H1 (cell line): Measurements from ENCODE around the gene CADM1. TPM values are rescaled to one million over a fixed set of nuclear protein-coding genes. Genes with fewer than 3 reads are reported as not detected.

Experiments used
- CTCF ChIA-PET: fragments of 300-600 bp; sonication (Branson Sonifier 250); formaldehyde crosslinking; loops from one replicate; lab custom pipeline; 2021; ENCODE audit not compliant: partially characterized antibody; lab: Charles Lee
- POLR2A ChIA-PET: fragments of 300-600 bp; sonication (Branson Sonifier 250); formaldehyde crosslinking; loops from one replicate; lab custom pipeline; 2021; ENCODE audit warnings: inconsistent platforms; ENCODE audit not compliant: partially characterized antibody; lab: Charles Lee
- DNase-seq, 2 experiments: peaks; one replicate each; pipeline versions ENCODE4 v3.0.0 to v3.0.0-alpha.2; 2010 to 2022; ENCODE audit warnings: low spot score in 2 of 2, low read depth in 1 of 2, mixed read lengths in 1 of 2
- FAIRE-seq: peaks from 2 replicates; lab custom pipeline; 2011; peaks lifted over from hg19 to GRCh38; lab: Jason Lieb, UNC
- H2AFZ ChIP-seq: 2 replicates; pipeline ENCODE4 v1.8.1; 2012; ENCODE audit warnings: low read length, inconsistent platforms
- H2AK5ac ChIP-seq: 2 replicates; pipeline ENCODE4 v1.6.1; 2013; ENCODE audit warnings: low read depth, low read length
- H2BK120ac ChIP-seq: replicated peaks from 2 replicates; pipeline ENCODE3; 2013; ENCODE audit warnings: low read depth, low read length, inconsistent platforms
- H2BK12ac ChIP-seq: 2 replicates; pipeline ENCODE4 v1.6.1; 2013; ENCODE audit warnings: low read depth, low read length
- H2BK15ac ChIP-seq: 2 replicates; pipeline ENCODE4 v1.6.1; 2013; ENCODE audit warnings: low read length
- H2BK20ac ChIP-seq: 2 replicates; pipeline ENCODE4 v1.6.1; 2013; ENCODE audit warnings: low read length
- H2BK5ac ChIP-seq: 2 replicates; pipeline ENCODE4 v1.6.1; 2013; ENCODE audit warnings: low read depth, low read length
- H3K14ac ChIP-seq: 2 replicates; pipeline ENCODE4 v1.6.1; 2013; ENCODE audit warnings: inconsistent platforms; ENCODE audit not compliant: insufficient read length
- H3K18ac ChIP-seq: 2 replicates; pipeline ENCODE4 v1.6.1; 2013; ENCODE audit warnings: low read length; ENCODE audit errors: extremely low read depth
- H3K23ac ChIP-seq: 2 replicates; pipeline ENCODE4 v1.6.1; 2013; ENCODE audit warnings: inconsistent platforms; ENCODE audit not compliant: insufficient read length
- H3K23me2 ChIP-seq: 2 replicates; pipeline ENCODE4 v1.6.1; 2013; ENCODE audit warnings: low read depth, low read length
- H3K27ac ChIP-seq: 2 replicates; pipeline ENCODE4 v1.6.1; 2011; ENCODE audit warnings: low read depth, low read length, inconsistent platforms
- H3K27me3 ChIP-seq, 4 experiments: replicated peaks in 1 of 4; 1 replicate in 1 of 4; 2 replicates in 3 of 4; pipeline versions ENCODE4 v1.6.1 to v1.8.1; 2011 to 2013; ENCODE audit warnings: low read length in 3 of 4, mild to moderate bottlenecking in 3 of 4, inconsistent platforms in 2 of 4, mixed read lengths in 2 of 4, moderate library complexity in 1 of 4; ENCODE audit not compliant: control insufficient read depth in 3 of 4, insufficient read depth in 3 of 4; ENCODE audit errors: extremely low read depth in 1 of 4
- H3K36me3 ChIP-seq, 4 experiments: 2 replicates each; pipeline versions ENCODE4 v1.6.1 to v1.8.1; 2011 to 2013; ENCODE audit warnings: mild to moderate bottlenecking in 4 of 4, low read length in 3 of 4, moderate library complexity in 2 of 4, control low read depth in 1 of 4, inconsistent platforms in 1 of 4; ENCODE audit not compliant: insufficient read depth in 4 of 4, control insufficient read depth in 2 of 4
- H3K4ac ChIP-seq: replicated peaks from 2 replicates; pipeline ENCODE3; 2013; ENCODE audit warnings: low read length, low read depth, mixed read lengths, inconsistent platforms; ENCODE audit not compliant: insufficient read length
- H3K4me1 ChIP-seq, 4 experiments: replicated peaks in 1 of 4; 1 replicate in 1 of 4; 2 replicates in 3 of 4; pipeline versions ENCODE4 v1.6.1 to v1.8.1; 2011 to 2013; ENCODE audit warnings: low read length in 3 of 4, inconsistent platforms in 2 of 4, mixed read lengths in 1 of 4; ENCODE audit not compliant: insufficient read depth in 4 of 4, control insufficient read depth in 3 of 4
- H3K4me2 ChIP-seq, 2 experiments: 2 replicates each; pipeline versions ENCODE4 v1.6.1 to v1.8.1; 2011 to 2013; ENCODE audit warnings: low read depth in 2 of 2, low read length in 2 of 2, control low read depth in 1 of 2, inconsistent platforms in 1 of 2, mild to moderate bottlenecking in 1 of 2; ENCODE audit not compliant: insufficient read depth in 1 of 2
- H3K4me3 ChIP-seq, 4 experiments: fragments of 200-600, 300-600 bp in 1 of 4; sonication (generic), shearing (Covaris generic), sonication (Bioruptor Twin) in 1 of 4; 2 replicates each; pipeline versions ENCODE4 v1.5.1 to v1.8.1; 2011 to 2016; ENCODE audit warnings: low read length in 4 of 4, low read depth in 3 of 4, control low read depth in 2 of 4, inconsistent platforms in 2 of 4, mild to moderate bottlenecking in 2 of 4, mixed read lengths in 1 of 4, moderate library complexity in 1 of 4; ENCODE audit not compliant: insufficient read depth in 2 of 4; ENCODE audit errors: extremely low read depth in 1 of 4
- H3K56ac ChIP-seq: replicated peaks from 2 replicates; pipeline ENCODE3; 2013; ENCODE audit warnings: low read depth, mild to moderate bottlenecking, mixed read lengths, low read length, inconsistent platforms; ENCODE audit not compliant: insufficient read length
- H3K79me1 ChIP-seq: 2 replicates; pipeline ENCODE4 v1.6.1; 2013; ENCODE audit warnings: low read depth, low read length, control low read depth
- H3K79me2 ChIP-seq, 2 experiments: 2 replicates each; pipeline versions ENCODE4 v1.6.1 to v1.8.1; 2012 to 2013; ENCODE audit warnings: low read length in 2 of 2, mild to moderate bottlenecking in 2 of 2, inconsistent platforms in 1 of 2; ENCODE audit not compliant: insufficient read depth in 2 of 2, control insufficient read depth in 1 of 2
- H3K9ac ChIP-seq, 4 experiments: replicated peaks in 1 of 4; 1 replicate in 1 of 4; 2 replicates in 3 of 4; pipeline versions ENCODE4 v1.6.1 to v1.8.1; 2011 to 2013; ENCODE audit warnings: low read depth in 3 of 4, low read length in 3 of 4, control low read depth in 2 of 4, mild to moderate bottlenecking in 2 of 4, moderate library complexity in 2 of 4, inconsistent platforms in 1 of 4; ENCODE audit errors: extremely low read depth in 1 of 4
- H3K9me3 ChIP-seq, 2 experiments: 2 replicates each; pipeline versions ENCODE4 v1.6.1 to v1.8.1; 2012 to 2013; ENCODE audit warnings: mild to moderate bottlenecking in 2 of 2, moderate library complexity in 2 of 2, control low read depth in 1 of 2, inconsistent platforms in 1 of 2, low read depth in 1 of 2, low read length in 1 of 2, mixed read lengths in 1 of 2; ENCODE audit not compliant: insufficient read depth in 2 of 2
- H4K20me1 ChIP-seq, 2 experiments: replicated peaks in 1 of 2; 2 replicates each; pipeline versions ENCODE3 to v1.8.1; 2011 to 2013; ENCODE audit warnings: inconsistent platforms in 2 of 2, low read length in 2 of 2, mild to moderate bottlenecking in 1 of 2; ENCODE audit not compliant: insufficient read depth in 2 of 2, control insufficient read depth in 1 of 2
- H4K5ac ChIP-seq: 2 replicates; pipeline ENCODE4 v1.6.1; 2013; ENCODE audit warnings: low read length, low read depth, mixed read lengths, inconsistent platforms; ENCODE audit not compliant: insufficient read length
- H4K8ac ChIP-seq: 2 replicates; pipeline ENCODE4 v1.8.0; 2013; ENCODE audit warnings: mild to moderate bottlenecking, moderate library complexity, low read length, inconsistent platforms; ENCODE audit not compliant: insufficient read depth; ENCODE audit errors: extremely low read depth
- H4K91ac ChIP-seq: replicated peaks from 2 replicates; pipeline ENCODE3; 2013; ENCODE audit warnings: low read length, mixed read lengths, inconsistent platforms; ENCODE audit not compliant: insufficient read length
- ASH2L ChIP-seq: fragments of 200-600, 300-600 bp; sonication (generic); IDR thresholded peaks from one replicate; pipeline ENCODE4 v1.7.1; 2017; ENCODE audit warnings: low read length
- BACH1 ChIP-seq: IDR thresholded peaks from 2 replicates; pipeline ENCODE4 v1.6.1; 2012; ENCODE audit warnings: low read length, improper control_type of control experiment
- EGR1 ChIP-seq: IDR thresholded peaks from 2 replicates; pipeline ENCODE4 v1.6.1; 2011; ENCODE audit warnings: low read depth, low read length, borderline replicate concordance
- EP300 ChIP-seq, 2 experiments: IDR thresholded peaks; 1 replicate in 1 of 2; 2 replicates in 1 of 2; pipeline ENCODE4 v1.6.1; 2011 to 2012; ENCODE audit warnings: low read depth in 2 of 2, low read length in 2 of 2, mild to moderate bottlenecking in 2 of 2, borderline replicate concordance in 1 of 2, inconsistent platforms in 1 of 2, moderate library complexity in 1 of 2
- FOSL1 ChIP-seq: IDR thresholded peaks from 2 replicates; pipeline ENCODE4 v1.6.1; 2011; ENCODE audit warnings: mild to moderate bottlenecking, low read depth, low read length, moderate library complexity; ENCODE audit not compliant: insufficient read depth
- HDAC2 ChIP-seq, 2 experiments: fragments of 300-600 bp in 1 of 2; sonication (generic) in 1 of 2; IDR thresholded peaks; 2 replicates each; pipeline ENCODE4 v1.6.1; 2011 to 2012; ENCODE audit warnings: low read depth in 2 of 2, low read length in 2 of 2, mild to moderate bottlenecking in 2 of 2, moderate library complexity in 2 of 2, borderline replicate concordance in 1 of 2, inconsistent platforms in 1 of 2
- JUN ChIP-seq: IDR thresholded peaks from 2 replicates; pipeline ENCODE4 v1.6.1; 2011; ENCODE audit warnings: low read depth, mild to moderate bottlenecking, improper control_type of control experiment, low read length
- KDM1A ChIP-seq: fragments of 200-600, 300-600 bp; sonication (generic); IDR thresholded peaks from 2 replicates; pipeline ENCODE4 v1.7.1; 2016; ENCODE audit warnings: mild to moderate bottlenecking, low read length, borderline replicate concordance
- KDM5A ChIP-seq: fragments of 200-600 bp; IDR thresholded peaks from 2 replicates; pipeline ENCODE4 v1.7.1; 2012; ENCODE audit warnings: mild to moderate bottlenecking, low read length, inconsistent platforms, mixed read lengths
- SAP30 ChIP-seq: fragments of 300-600 bp; sonication (generic); IDR thresholded peaks from 2 replicates; pipeline ENCODE4 v1.7.1; 2012; ENCODE audit warnings: low read length, moderate library complexity, mild to moderate bottlenecking, inconsistent platforms; ENCODE audit not compliant: insufficient read depth, insufficient replicate concordance
- TCF12 ChIP-seq: IDR thresholded peaks from 2 replicates; pipeline ENCODE4 v1.6.1; 2011; ENCODE audit warnings: low read depth, mild to moderate bottlenecking, low read length
- YY1 ChIP-seq: IDR thresholded peaks from 2 replicates; pipeline ENCODE4 v1.6.1; 2011; ENCODE audit warnings: low read depth, mild to moderate bottlenecking, low read length
- ZNF274 ChIP-seq: IDR thresholded peaks from 2 replicates; pipeline ENCODE4 v1.7.0; 2012; ENCODE audit warnings: low read length, borderline replicate concordance; ENCODE audit errors: extremely low read depth
- WGBS, 2 experiments: shearing (Covaris generic) in 1 of 2; methylation state at CpG; one replicate each; pipeline versions ENCODE4 v1.1.6 to v1.1.7; 2013 to 2015; ENCODE audit warnings: low lambda C conversion rate in 2 of 2, mixed read lengths in 2 of 2, inconsistent platforms in 1 of 2, low coverage in 1 of 2, missing lambda C conversion rate in 1 of 2; ENCODE audit not compliant: insufficient replicate concordance in 2 of 2, insufficient coverage in 1 of 2, insufficient read length in 1 of 2; ENCODE audit errors: extremely low coverage in 1 of 2, missing lambda C conversion rate in 1 of 2; 5-methylcytosine and 5-hydroxymethylcytosine counted together
- polyA plus RNA-seq, 7 experiments: library from polyadenylated mRNA; depleted of rRNA in 3 of 7; stranded (reverse) in 5 of 7; unstranded in 2 of 7; fragments of >200 nt in 5 of 7; fragments of 200-250 nt in 2 of 7; gene quantifications; 1 replicate in 5 of 7; 2 replicates in 1 of 7; 4 replicates in 1 of 7; pipeline versions ENCODE4 v1.2.1 to v1.2.3, GENCODE V29; 2011 to 2013; ENCODE audit warnings: missing spikeins in 2 of 7, mixed read lengths in 2 of 7
- total RNA-seq: library from RNA; stranded (reverse); fragmentation: NEBNext Ultra II Directional; extraction: Animal tissue kit (Norgen Biotek cat#: 25700); gene quantifications from 2 replicates; pipeline ENCODE4 v1.2.1, GENCODE V29; 2021

Gene CADM1
- total and polyA plus RNA-seq, 2 of the 8 experiments (the other 6 are each of a cell fraction or from before 2014, with no cell fraction given) = 8.3 to 25.3 TPM

GRCh38 chr11:115552773-115553438 is 48.7 kb upstream of the CADM1 start:
- Histone ChIP-seq H3K56ac (no peak overlapping the region), H2BK15ac (no peak overlapping the region), H3K9me3 (no peaks in the 10 kb centered on the region), H4K5ac (no peak overlapping the region), H4K8ac (no peak overlapping the region), H3K4me1 (peaks cover 3 to 18% (median 10%) of the 10 kb centered on the region in 4 experiments), H3K79me1 (no peaks in the 10 kb centered on the region), H3K4me3 (no peak overlapping the region), H3K27me3 (no peaks in the 10 kb centered on the region), H2BK20ac (no peak overlapping the region), H3K27ac (no peak overlapping the region), H2BK5ac (no peak overlapping the region), H3K18ac (no peak overlapping the region), H2AFZ (no peak overlapping the region; the same call in 1 of the 2 replicates), H2BK12ac (no peak overlapping the region), H3K4ac (no peak overlapping the region), H3K23me2 (peaks cover 4% of the 10 kb centered on the region; the same call in 1 of the 2 replicates), H3K14ac (no peak overlapping the region), H3K36me3 (no peaks in the 10 kb centered on the region), H3K23ac (no peak overlapping the region), H3K9ac (no peak overlapping the region), H2BK120ac (no peak overlapping the region), H3K79me2 (no peaks in the 10 kb centered on the region), H4K91ac (no peak overlapping the region), H3K4me2 (no peak overlapping the region), H2AK5ac (no peak overlapping the region), H4K20me1 (no peaks in the 10 kb centered on the region)
- FAIRE-seq = no peak
- 92% methylated on average over 15 of the region's 15 CpGs; no CpG with 5 or more reads in 1 of the 2 experiments for WGBS, 2 experiments
- CTCF ChIA-PET = interaction anchor here (0.6 kb wide), 1 partner anchor 389 kb away, joined by 4 read pairs; no protein-coding TSS in a partner anchor
- no peak for DNase-seq
- POLR2A ChIA-PET = no interaction called here
- no peak for TF ChIP-seq TCF12
- no peak for TF ChIP-seq EP300 (IDR thresholded peaks at IDR 0.05; ENCODE audit: borderline replicate concordance in 1 of 2, low read depth in 2 of 2, low read length in 2 of 2)
- no peak for TF ChIP-seq ZNF274
- TF ChIP-seq HDAC2 (IDR thresholded peaks at IDR 0.05; ENCODE audit: borderline replicate concordance in 1 of 2, low read depth in 2 of 2, low read length in 2 of 2) = no peak
- TF ChIP-seq FOSL1 = no peak
- no peak for TF ChIP-seq ASH2L
- TF ChIP-seq SAP30 = no peak
- TF ChIP-seq BACH1 = no peak
- TF ChIP-seq KDM5A = no peak
- no peak for TF ChIP-seq YY1
- TF ChIP-seq EGR1 = no peak
- no peak for TF ChIP-seq KDM1A
- TF ChIP-seq JUN = no peak
